D721Med (cell line): Measurements from ENCODE around the gene ARHGAP28.

Experiments
- DNase-seq: peaks from one replicate; pipeline ENCODE4 v3.0.0; 2011; ENCODE audit warnings: low spot score; ENCODE audit not compliant: insufficient read length
- FAIRE-seq: peaks from 2 replicates; lab custom pipeline; 2011; peaks lifted over from hg19 to GRCh38; lab: Jason Lieb, UNC
- TF ChIP-seq, protein P1 (sequence below): IDR thresholded peaks from 2 replicates; pipeline ENCODE4 v1.5.1; 2012; ENCODE audit warnings: mild to moderate bottlenecking, control low read depth; ENCODE audit not compliant: insufficient read depth; ENCODE audit errors: missing control alignments

Gene ARHGAP28

DNA sequence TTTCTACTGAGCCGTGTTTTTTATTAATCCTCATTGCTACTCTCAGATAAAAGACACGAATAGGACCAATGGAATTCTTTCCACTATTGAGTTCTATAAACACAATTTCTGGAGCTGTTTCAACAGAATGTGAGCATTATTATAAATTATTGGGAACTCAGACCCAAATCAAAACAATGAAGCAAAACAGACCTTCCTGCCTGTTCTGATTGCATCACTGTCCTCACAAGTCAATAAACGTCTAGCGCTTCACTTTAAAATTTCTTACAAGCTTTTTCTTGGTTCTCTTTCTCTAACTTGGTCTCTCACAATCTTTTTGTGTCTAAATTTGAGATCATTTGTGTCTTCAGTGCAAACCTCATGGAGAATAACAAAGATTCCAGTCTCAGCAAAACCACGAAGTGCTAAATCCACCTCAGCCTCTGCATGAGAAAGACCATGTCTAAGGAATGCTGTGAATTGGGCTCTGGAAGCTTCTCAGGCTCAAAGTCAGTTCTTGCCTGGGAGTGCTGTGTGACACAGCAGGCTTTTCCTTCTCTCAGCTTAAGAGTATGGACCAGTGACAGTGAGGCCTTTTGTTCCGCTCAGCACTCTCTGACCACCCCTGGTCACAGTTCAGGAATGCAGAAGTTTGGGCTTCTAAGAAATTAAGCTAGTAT is 22.8 kb downstream of the ARHGAP28 start:
- FAIRE-seq, result no peak
- TF ChIP-seq, protein P1, sequence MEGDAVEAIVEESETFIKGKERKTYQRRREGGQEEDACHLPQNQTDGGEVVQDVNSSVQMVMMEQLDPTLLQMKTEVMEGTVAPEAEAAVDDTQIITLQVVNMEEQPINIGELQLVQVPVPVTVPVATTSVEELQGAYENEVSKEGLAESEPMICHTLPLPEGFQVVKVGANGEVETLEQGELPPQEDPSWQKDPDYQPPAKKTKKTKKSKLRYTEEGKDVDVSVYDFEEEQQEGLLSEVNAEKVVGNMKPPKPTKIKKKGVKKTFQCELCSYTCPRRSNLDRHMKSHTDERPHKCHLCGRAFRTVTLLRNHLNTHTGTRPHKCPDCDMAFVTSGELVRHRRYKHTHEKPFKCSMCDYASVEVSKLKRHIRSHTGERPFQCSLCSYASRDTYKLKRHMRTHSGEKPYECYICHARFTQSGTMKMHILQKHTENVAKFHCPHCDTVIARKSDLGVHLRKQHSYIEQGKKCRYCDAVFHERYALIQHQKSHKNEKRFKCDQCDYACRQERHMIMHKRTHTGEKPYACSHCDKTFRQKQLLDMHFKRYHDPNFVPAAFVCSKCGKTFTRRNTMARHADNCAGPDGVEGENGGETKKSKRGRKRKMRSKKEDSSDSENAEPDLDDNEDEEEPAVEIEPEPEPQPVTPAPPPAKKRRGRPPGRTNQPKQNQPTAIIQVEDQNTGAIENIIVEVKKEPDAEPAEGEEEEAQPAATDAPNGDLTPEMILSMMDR, result no peak
- no peak for DNase-seq

DNA sequence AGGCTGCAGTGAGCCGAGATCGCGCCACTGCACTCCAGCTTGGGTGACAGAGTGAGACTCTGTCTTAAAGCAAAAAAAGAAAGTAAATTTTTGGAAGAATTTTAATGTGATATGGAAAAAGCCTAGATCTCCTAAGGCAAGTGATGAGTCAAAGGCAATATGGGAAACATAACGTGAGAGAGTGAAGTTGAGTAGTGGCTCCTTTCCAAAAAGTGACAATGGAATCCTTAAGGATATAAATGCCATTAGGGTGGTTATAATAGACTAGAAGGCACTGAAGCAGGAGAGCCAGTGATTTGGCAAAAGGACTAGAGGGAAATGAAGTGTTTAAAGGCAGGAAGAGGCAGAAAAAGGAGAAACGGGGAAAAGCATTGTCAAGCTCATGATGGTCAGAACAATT is 25.6 kb downstream of the ARHGAP28 start:
- TF ChIP-seq, protein P1, result no peak
- no peak for FAIRE-seq
- DNase-seq, result no peak

- FAIRE-seq (no peak), DNase-seq (no peak)
- TF ChIP-seq, protein P1, result no peak
These were observed 28.4 kb downstream of the ARHGAP28 start for GRCh38 chr18:6757931-6758330.

DNA sequence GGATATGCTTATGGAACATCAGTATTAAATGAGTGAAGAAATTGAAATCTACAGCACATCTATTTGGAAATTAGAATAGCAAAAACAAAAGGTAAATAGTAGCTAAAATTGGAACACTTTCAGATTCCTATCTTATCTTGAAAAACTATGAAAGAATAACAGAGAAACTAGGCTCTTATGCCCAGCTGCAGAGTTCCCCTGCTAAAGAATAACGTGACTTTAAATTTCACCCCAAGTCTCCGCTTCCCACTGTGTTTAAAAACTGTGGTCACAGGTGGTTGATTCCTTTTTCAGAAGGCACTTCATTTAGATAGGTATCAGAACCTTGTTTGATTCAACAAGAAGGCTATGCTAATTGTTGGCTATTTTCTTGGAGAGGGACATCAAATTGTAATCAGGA is 30.1 kb downstream of the ARHGAP28 start:
- FAIRE-seq (no peak), DNase-seq (no peak)
- TF ChIP-seq, protein P1, result no peak

- DNase-seq (no peak), FAIRE-seq (no peak)
- TF ChIP-seq, protein P1, result no peak
These were observed 34.0 kb downstream of the ARHGAP28 start for GRCh38 chr18:6763524-6763923.

- FAIRE-seq (no peak), DNase-seq (no peak)
- TF ChIP-seq, protein P1, result no peak
These were observed 34.9 kb downstream of the ARHGAP28 start for GRCh38 chr18:6764382-6764781.

- TF ChIP-seq, protein P1, result no peak
- no peak for FAIRE-seq
- DNase-seq, result no peak
These were observed 44.3 kb downstream of the ARHGAP28 start for GRCh38 chr18:6773777-6774176.
